Right lobe of liver (tissue), 4 donors: ENCODE results near the gene CDKAL1.

Source experiments
- CTCF ChIP-seq, 4 donors: fragments of 200-600 bp in 3 of 4; fragments of 450-650 bp in 1 of 4; IDR thresholded peaks; one replicate each; pipeline versions ENCODE4 v1.5.1 to v1.8.0; 2016 to 2022; ENCODE audit warnings: antibody characterized with exemption in 4 of 4, mild to moderate bottlenecking in 2 of 4
- POLR2A ChIP-seq: fragments of 450-650 bp; IDR thresholded peaks from one replicate; pipeline ENCODE4 v1.6.1; 2017; ENCODE audit warnings: antibody characterized with exemption, mild to moderate bottlenecking
- donor health status: DM: no; HTN: no; CAD: no.
- donor health status: DM: no; HTN: no; CAD: no.
- donor health status: DM: no; HTN: yes; CAD: no.

- TF ChIP-seq POLR2A (no peak), CTCF (IDR thresholded peaks at IDR 0.05) (no peak)
These were observed 511.0 kb downstream of the CDKAL1 start for GRCh38 chr6:21045135-21045700.
